ENCODE results near the gene THSD1.

GRCh38 chr13:52446265-52446664 lies 40.3 kb upstream of the THSD1 start:
- TF ChIP-seq, protein P1, sequence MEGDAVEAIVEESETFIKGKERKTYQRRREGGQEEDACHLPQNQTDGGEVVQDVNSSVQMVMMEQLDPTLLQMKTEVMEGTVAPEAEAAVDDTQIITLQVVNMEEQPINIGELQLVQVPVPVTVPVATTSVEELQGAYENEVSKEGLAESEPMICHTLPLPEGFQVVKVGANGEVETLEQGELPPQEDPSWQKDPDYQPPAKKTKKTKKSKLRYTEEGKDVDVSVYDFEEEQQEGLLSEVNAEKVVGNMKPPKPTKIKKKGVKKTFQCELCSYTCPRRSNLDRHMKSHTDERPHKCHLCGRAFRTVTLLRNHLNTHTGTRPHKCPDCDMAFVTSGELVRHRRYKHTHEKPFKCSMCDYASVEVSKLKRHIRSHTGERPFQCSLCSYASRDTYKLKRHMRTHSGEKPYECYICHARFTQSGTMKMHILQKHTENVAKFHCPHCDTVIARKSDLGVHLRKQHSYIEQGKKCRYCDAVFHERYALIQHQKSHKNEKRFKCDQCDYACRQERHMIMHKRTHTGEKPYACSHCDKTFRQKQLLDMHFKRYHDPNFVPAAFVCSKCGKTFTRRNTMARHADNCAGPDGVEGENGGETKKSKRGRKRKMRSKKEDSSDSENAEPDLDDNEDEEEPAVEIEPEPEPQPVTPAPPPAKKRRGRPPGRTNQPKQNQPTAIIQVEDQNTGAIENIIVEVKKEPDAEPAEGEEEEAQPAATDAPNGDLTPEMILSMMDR (IDR thresholded peaks at IDR 0.05) = no peak
- TF ChIP-seq EP300 (IDR thresholded peaks at IDR 0.05) = no peak

Data from ovary (tissue), 3 donors.